ENCODE results near the gene HLA-DQA2. TPM values are rescaled to one million over a fixed set of nuclear protein-coding genes. Genes with fewer than 3 reads are reported as not detected.
"Not testable (repeated sequence)": the region's sequence is repeated elsewhere in the genome, so short reads cannot be mapped to it uniquely, and the experiment has no call there.

Gene HLA-DQA2
- not detected in 2 replicates for total RNA-seq (2014; rRNA removed; shearing (Covaris generic))

- in situ Hi-C loops (cut with HindIII; ENCODE audit: low sequenced_read_pairs) = no loop called here
Measured at GRCh38 chr6:32741031-32741960, at the start of gene HLA-DQA2. HLA-DQA2 (plus strand) TSS chr6:32741391; CDS start chr6:32741444, 53 bp downstream.

GRCh38 chr6:32692019-32692418 is 49.2 kb upstream of the HLA-DQA2 start:
- no peak for DNase-seq (ENCODE audit: low spot score)
- in situ Hi-C loops (cut with HindIII; ENCODE audit: low sequenced_read_pairs) = no loop called here

More at GRCh38 chr6:32741031-32741960, at the start of gene HLA-DQA2:
- DNase-seq (ENCODE audit: low spot score) = no peak

GRCh38 chr6:32697031-32697430 is 44.2 kb upstream of the HLA-DQA2 start:
- in situ Hi-C loops (cut with HindIII; ENCODE audit: low sequenced_read_pairs) = no loop called here
- DNase-seq (ENCODE audit: low spot score) = no peak

GRCh38 chr6:32700391-32701040 is 40.7 kb upstream of the HLA-DQA2 start:
- peak; percentile 73 for DNase-seq (ENCODE audit: low spot score)
- in situ Hi-C loops (cut with HindIII; ENCODE audit: low sequenced_read_pairs) = no loop called here

GRCh38 chr6:32703347-32703746 is 37.8 kb upstream of the HLA-DQA2 start:
- in situ Hi-C loops (cut with HindIII; ENCODE audit: low sequenced_read_pairs) = no loop called here
- no peak for DNase-seq (ENCODE audit: low spot score)

GRCh38 chr6:32705164-32705563 is 36.0 kb upstream of the HLA-DQA2 start:
- in situ Hi-C loops (cut with HindIII; ENCODE audit: low sequenced_read_pairs) = not testable (repeated sequence)

GRCh38 chr6:32709625-32710024 is 31.6 kb upstream of the HLA-DQA2 start:
- in situ Hi-C loops (cut with HindIII; ENCODE audit: low sequenced_read_pairs) = no loop called here
- no peak for DNase-seq (ENCODE audit: low spot score)

More at GRCh38 chr6:32705164-32705563, 36.0 kb upstream of the HLA-DQA2 start:
- DNase-seq (ENCODE audit: low spot score) = not testable (repeated sequence)

- no peak for DNase-seq (ENCODE audit: low spot score)
- in situ Hi-C loops (cut with HindIII; ENCODE audit: low sequenced_read_pairs) = no loop called here
Measured at GRCh38 chr6:32713241-32713640, 27.9 kb upstream of the HLA-DQA2 start.

GRCh38 chr6:32716396-32716795 is 24.8 kb upstream of the HLA-DQA2 start:
- DNase-seq (ENCODE audit: low spot score) = no peak
- in situ Hi-C loops (cut with HindIII; ENCODE audit: low sequenced_read_pairs) = no loop called here

GRCh38 chr6:32718879-32719278 is 22.3 kb upstream of the HLA-DQA2 start:
- no peak for DNase-seq (ENCODE audit: low spot score)

GRCh38 chr6:32738126-32738525 is 3.1 kb upstream of the HLA-DQA2 start:
- in situ Hi-C loops (cut with HindIII; ENCODE audit: low sequenced_read_pairs) = no loop called here

More at GRCh38 chr6:32718879-32719278, 22.3 kb upstream of the HLA-DQA2 start:
- in situ Hi-C loops (cut with HindIII; ENCODE audit: low sequenced_read_pairs) = no loop called here

GRCh38 chr6:32742374-32742773 is 1.2 kb downstream of the HLA-DQA2 start:
- DNase-seq (ENCODE audit: low spot score) = no peak
- in situ Hi-C loops (cut with HindIII; ENCODE audit: low sequenced_read_pairs) = no loop called here

More at GRCh38 chr6:32738126-32738525, 3.1 kb upstream of the HLA-DQA2 start:
- no peak for DNase-seq (ENCODE audit: low spot score)

- in situ Hi-C loops (cut with HindIII; ENCODE audit: low sequenced_read_pairs) = no loop called here
- DNase-seq (ENCODE audit: low spot score) = no peak
Measured at GRCh38 chr6:32744776-32745175, 3.6 kb downstream of the HLA-DQA2 start.

GRCh38 chr6:32745649-32746048 is 4.5 kb downstream of the HLA-DQA2 start:
- not testable (repeated sequence) for DNase-seq (ENCODE audit: low spot score)

GRCh38 chr6:32752580-32752979 is 11.4 kb downstream of the HLA-DQA2 start:
- no peak for DNase-seq (ENCODE audit: low spot score)
- in situ Hi-C loops (cut with HindIII; ENCODE audit: low sequenced_read_pairs) = no loop called here

More at GRCh38 chr6:32745649-32746048, 4.5 kb downstream of the HLA-DQA2 start:
- in situ Hi-C loops (cut with HindIII; ENCODE audit: low sequenced_read_pairs) = not testable (repeated sequence)

- DNase-seq (ENCODE audit: low spot score) = no peak
- in situ Hi-C loops (cut with HindIII; ENCODE audit: low sequenced_read_pairs) = loop anchor here (10.0 kb wide), 1 partner anchor 95 kb away; the partner anchor contains the start of gene HLA-DQB1
Measured at GRCh38 chr6:32759669-32760068, 18.5 kb downstream of the HLA-DQA2 start.

GRCh38 chr6:32761072-32761471 is 19.9 kb downstream of the HLA-DQA2 start:
- no peak for DNase-seq (ENCODE audit: low spot score)
- in situ Hi-C loops (cut with HindIII; ENCODE audit: low sequenced_read_pairs) = loop anchor here (10.0 kb wide), 1 partner anchor 96 kb away; the partner anchor contains the start of gene HLA-DQB1

GRCh38 chr6:32761548-32761947 is 20.4 kb downstream of the HLA-DQA2 start:
- in situ Hi-C loops (cut with HindIII; ENCODE audit: low sequenced_read_pairs) = loop anchor here (10.0 kb wide), 1 partner anchor 97 kb away; the partner anchor contains the start of gene HLA-DQB1

GRCh38 chr6:32763421-32763820 is 22.2 kb downstream of the HLA-DQA2 start, which contains the start of gene HLA-DQB2:
HLA-DQB2 (minus strand) TSS chr6:32763532; CDS start chr6:32763470, 62 bp downstream.
- no peak for DNase-seq (ENCODE audit: low spot score)
- in situ Hi-C loops (cut with HindIII; ENCODE audit: low sequenced_read_pairs) = loop anchor here (10.0 kb wide), 1 partner anchor 99 kb away; the partner anchor contains the start of gene HLA-DQB1

More at GRCh38 chr6:32761548-32761947, 20.4 kb downstream of the HLA-DQA2 start:
- no peak for DNase-seq (ENCODE audit: low spot score)
